HG03432 (cell line): Measurements from ENCODE around the gene MRPS26.
"Not testable (repeated sequence)": the region's sequence is repeated elsewhere in the genome, so short reads cannot be mapped to it uniquely, and the experiment has no call there.

Experiments
- ATAC-seq: cut with Tn5 transposase; IDR thresholded peaks from one replicate; pipeline ENCODE4 v1.9.1; 2021; ENCODE audit warnings: mild to moderate bottlenecking, moderate library complexity; ENCODE audit not compliant: unreplicated experiment

Gene MRPS26

DNA sequence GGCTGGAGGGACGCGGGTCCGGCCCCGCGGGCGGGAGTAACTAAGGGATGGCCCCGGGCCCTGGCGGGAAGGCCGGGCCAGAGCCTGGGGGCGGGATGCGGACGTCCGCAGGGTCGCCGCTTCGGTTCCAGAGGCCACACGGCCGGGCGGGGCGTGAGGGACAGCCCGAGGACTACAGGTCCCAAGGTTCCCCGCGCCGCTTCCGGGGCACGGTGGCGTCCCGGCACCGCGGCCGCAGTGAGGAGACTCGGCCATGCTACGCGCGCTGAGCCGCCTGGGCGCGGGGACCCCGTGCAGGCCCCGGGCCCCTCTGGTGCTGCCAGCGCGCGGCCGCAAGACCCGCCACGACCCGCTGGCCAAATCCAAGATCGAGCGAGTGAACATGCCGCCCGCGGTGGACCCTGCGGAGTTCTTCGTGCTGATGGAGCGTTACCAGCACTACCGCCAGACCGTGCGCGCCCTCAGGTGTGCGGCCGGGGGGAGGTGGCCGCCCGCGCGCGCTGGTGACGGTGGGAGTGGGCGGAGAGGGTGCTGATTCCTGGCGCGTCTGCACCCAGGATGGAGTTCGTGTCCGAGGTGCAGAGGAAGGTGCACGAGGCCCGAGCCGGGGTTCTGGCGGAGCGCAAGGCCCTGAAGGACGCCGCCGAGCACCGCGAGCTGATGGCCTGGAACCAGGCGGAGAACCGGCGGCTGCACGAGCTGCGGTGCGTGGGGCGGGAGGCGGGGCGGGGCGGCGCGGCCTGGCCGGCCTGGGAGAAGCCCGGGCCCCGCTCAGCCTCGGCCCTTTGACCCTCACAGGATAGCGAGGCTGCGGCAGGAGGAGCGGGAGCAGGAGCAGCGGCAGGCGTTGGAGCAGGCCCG lies at the start of gene MRPS26:
TSS of gene MRPS26 (plus strand) at position 237 of the 861 bp plus-strand sequence. CDS start at position 254, 17 bp downstream.
- peak; percentile 94 for ATAC-seq

- no peak for ATAC-seq
Observed at GRCh38 chr20:2998728-2999127, 47.1 kb upstream of the MRPS26 start.

- no peak for ATAC-seq
Observed at GRCh38 chr20:3000852-3001523, 44.9 kb upstream of the MRPS26 start.

DNA sequence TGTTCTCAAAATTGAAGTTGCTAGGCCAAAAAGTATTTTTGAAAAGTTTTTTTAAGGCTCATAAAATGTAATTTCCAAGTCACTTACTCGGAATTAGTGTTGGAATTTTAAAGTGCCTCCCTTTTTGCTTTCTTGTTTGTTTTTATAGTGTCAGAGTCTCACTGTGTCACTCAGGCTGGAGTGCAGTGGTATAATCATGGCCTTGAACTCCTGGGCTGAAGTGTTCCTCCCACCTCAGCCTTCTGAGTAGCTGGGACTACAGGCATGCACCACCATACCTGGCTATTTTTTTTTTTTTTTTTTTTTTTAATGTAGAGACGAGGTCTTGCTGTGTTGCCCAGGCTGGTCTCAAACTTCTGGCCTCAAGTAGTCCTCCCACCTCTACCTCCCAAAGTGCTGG lies 42.4 kb upstream of the MRPS26 start:
- no peak for ATAC-seq

DNA sequence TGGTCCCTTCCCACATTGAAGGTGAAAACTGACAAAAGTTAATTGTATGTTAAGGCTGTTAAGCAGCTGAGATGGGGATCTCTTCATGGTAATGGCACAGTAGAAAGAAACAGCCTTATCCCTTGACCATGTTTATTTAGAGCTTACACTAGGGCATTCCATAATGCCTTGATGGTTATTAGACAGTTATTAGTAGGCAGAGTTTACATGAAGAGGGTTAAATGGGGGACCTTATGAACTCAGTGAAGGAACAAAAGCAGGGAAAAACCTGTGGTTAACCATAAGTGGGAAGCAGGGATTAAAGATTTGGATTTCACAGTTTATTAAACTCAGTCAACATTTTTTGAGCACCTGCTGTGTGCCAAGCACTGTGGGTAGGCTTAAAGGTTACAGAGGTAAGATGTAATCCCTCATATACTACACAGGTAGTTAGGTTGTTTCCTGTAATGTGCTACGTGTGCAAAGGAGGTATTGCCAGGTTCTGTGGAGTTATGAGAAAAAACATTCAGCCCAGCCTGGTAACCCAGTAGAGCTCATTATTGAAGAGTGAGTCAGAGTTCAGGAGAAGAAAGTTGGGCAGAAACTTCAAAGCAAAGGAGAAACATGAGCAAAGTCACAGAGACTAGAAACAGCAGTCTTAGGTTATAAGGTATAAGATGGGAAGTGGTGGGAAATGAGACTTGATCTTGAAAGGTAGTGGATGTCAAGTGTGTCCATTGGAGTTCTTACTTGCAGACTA lies 34.7 kb upstream of the MRPS26 start:
- no peak for ATAC-seq

- ATAC-seq, result no peak
Observed at GRCh38 chr20:3011752-3012151, 34.1 kb upstream of the MRPS26 start.

DNA sequence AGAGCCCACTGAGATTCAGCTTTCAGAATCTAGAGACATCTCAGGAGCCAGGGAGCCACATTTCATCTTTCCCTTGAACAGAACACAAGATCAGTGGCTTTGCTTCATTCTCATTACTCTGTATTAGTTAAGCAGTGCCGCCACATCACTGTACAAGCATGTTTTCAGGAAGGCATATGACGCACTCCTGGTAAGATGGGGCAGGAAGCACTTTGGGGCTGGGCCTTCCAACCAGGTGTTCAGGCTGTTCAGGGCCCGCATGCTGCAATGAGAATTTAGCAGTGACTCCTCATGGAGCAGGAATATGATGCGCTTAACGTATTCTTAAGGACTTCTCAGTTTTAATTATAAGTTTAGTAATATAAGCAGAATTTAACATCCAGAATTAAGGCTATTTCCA lies 32.1 kb upstream of the MRPS26 start:
- no peak for ATAC-seq

DNA sequence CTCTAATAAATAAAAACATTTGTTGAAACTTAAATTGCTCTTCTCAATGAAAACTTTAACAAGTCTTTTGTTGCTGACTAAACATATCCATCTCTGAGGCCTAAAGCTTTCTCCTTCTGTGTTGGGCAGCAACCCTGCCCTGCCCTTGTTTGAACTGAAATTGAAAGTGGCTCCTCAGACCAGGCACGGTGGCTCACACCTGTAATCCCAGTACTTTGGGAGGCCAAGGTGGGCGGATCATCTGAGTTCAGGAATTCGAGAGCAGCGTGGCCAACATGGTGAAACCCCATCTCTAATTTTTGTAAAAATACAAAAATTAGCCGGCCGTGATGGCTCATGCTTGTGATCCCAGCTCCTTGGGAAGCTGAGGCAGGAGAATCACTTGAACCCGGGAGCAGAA lies 31.7 kb upstream of the MRPS26 start:
- ATAC-seq, result no peak

DNA sequence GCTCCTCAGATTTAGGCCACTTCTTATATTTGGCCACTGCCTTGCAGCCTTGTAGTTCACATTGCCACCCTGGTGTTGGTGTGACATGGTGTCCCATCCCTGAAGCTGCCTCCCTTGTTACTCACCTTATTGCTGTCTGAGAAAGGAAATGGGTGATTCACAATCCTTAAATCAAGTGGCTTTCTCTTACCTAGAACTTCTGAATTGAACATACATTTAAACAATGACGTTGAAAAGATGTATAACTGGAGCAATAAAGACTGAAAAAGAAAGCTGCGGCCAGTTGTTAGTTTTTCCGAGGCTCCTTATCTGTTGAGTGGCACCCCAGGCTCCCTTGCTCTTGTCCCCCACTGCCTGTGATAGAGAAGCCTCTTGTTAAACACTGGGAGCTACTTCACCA lies 31.2 kb upstream of the MRPS26 start:
- no peak for ATAC-seq

GRCh38 chr20:3015302-3015701 lies 30.6 kb upstream of the MRPS26 start:
- ATAC-seq, result not testable (repeated sequence)

DNA sequence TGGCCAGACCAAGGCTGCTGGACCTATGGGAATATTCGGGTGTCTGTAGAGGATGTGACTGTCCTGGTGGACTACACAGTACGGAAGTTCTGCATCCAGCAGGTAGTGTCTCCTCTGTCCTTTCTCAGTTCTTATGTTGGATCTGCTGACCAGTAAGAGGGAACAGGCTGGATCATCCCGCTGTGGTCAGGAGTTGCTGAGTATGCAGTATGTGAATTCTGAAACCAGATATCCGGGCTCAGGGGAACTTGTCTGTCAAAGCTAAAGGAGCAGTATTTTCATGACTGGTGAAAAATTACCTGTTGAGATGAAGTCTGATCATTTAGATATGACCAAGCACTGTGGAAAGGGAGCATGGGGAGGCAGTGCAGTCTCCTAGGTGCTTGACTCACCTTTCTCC lies 24.5 kb upstream of the MRPS26 start:
- ATAC-seq, result no peak

GRCh38 chr20:3021777-3022176 lies 24.1 kb upstream of the MRPS26 start:
- no peak for ATAC-seq

DNA sequence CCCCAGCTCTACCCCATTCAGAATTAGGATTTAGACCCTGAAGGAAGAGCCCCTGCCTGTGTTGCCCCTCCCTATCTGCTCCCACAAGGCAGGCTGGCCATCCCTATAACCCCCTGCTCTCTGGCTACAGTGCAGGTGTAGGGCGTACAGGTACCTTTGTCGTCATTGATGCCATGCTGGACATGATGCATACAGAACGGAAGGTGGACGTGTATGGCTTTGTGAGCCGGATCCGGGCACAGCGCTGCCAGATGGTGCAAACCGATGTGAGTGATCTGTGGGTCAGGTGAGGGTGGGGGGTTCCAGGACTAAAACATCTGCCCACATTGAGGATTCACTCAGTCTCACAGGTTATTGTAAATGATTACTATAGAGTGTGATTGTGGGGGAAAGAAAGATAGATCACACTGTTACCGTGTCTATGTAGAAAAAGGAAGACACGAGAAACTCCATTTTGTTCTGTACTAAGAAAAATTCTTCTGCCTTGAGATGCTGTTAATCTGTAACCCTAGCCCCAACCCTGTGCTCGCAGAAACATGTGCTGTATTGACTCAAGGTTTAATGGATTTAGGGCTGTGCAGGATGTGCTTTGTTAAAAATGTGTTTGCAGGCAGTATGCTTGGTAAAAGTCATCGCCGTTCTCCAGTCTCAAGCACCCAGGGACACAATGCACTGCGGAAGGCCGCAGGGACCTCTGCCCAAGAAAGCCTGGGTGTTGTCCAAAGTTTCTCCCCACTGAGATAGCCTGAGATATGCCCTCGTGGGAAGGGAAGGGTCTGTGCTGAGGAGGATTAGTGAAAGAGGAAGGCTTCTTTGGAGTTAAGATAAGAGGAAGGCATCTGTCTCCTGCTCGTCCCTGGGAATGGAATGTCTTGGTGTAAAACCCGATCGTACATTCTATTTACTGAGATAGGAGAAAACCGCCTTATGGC lies 23.0 kb upstream of the MRPS26 start:
- not testable (repeated sequence) for ATAC-seq

- ATAC-seq, result no peak
Observed at GRCh38 chr20:3027987-3028386, 17.9 kb upstream of the MRPS26 start.

DNA sequence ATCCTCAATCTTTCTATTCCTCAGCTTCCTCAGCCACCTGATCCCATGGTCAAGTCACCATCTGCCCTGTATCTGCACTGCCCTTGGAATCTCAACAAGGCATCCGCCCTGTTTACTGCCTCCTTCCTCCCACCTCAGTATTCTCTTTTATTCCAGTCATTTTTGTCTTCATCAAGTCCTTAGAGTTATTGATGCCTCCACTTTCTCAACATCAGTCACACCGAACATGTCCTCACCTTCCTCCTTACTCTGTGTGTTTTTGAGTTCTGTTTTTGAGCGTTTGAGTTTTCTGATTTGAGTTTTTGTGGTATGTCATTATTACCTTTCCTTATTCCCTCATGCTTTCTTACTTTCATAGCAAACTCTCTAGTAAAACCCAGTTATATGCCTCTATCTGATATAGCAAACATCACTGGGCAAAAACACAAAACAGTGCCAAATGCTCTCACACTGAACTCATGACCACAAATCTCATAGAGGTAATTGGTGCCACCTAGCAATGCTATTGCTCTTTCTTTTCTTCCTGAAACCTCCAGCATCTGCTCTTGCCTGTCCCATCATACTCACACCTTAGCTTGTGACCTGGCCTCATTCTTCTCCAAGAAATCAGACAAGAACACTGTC lies 14.2 kb upstream of the MRPS26 start:
- ATAC-seq, result no peak

DNA sequence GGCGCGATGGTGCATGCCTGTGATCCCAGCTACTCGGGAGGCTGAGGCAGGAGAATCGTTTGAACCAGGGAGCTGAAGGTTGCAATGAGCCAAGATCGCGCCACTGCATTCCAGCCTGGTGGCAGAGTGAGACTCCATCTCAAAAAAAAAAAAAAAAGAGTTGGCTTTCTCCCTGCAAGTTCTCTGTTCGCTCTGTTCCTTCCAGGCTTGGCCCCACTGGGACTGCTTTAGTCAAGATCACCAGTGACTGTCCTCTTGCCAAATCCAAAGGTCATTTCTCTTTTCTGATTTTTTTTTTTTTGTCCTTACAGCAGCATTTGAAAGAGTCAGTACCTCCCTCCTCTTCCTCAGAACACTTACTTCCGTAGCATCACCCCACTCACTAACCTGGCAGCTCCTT lies 13.2 kb upstream of the MRPS26 start:
- no peak for ATAC-seq

DNA sequence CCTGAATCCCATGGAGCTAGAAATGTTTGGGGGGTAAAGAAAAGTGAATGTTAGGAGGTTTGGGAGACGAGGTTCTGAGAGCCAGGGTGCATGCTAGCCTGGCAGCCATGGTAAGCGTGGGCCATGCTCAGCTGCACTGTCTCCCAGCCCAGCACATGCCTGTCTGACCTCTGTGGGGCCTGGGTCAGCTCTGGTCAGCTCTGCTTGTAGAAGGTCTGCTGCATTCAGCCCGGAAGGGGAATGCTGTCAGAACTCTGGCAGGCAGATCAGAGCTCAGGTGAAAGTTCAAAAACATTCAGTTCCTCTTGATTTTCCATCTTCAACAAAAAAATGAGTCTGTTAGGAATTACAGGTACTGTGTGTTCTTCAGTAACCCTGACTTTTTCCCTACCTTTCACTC lies 8.2 kb upstream of the MRPS26 start:
- ATAC-seq, result no peak

DNA sequence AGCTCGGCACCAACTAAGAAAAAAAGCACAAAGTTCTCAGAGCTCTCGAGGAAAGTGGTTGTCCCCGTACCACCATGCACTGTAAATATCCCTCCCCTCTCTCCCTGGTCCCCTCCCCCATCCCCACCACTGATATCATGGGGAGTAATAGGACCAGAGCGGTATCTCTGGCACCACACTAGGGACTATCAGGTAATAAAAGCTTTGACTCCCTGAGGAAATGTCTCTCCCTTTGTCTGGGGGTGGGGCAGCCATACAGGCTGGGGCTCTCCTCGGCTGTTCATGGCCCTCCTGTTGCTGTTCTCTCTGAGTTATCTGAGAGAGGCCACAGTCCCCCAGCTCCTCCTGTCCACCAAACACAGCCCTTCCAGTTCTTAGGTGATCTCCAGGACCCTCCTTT lies 7.4 kb upstream of the MRPS26 start:
- no peak for ATAC-seq

DNA sequence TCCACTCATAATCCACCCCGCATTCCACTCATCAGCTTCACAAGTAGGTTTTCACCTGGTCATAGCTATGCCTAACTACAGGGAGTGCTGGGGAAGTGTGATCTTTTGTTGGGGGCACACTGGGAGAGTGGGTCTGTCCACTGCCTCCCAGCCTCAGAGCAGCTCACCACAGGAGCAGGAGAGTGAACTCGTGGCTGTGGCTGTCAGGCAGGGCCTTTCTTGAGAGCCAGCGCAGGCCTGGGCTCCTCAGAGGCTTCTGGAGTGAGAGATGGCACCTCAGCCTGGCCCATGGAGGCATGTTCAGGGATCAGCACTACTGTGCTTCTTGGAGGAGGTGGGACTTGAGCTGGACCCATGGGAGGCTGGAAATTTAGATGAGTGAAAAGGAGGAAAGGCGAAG lies 6.4 kb upstream of the MRPS26 start:
- ATAC-seq, result no peak

DNA sequence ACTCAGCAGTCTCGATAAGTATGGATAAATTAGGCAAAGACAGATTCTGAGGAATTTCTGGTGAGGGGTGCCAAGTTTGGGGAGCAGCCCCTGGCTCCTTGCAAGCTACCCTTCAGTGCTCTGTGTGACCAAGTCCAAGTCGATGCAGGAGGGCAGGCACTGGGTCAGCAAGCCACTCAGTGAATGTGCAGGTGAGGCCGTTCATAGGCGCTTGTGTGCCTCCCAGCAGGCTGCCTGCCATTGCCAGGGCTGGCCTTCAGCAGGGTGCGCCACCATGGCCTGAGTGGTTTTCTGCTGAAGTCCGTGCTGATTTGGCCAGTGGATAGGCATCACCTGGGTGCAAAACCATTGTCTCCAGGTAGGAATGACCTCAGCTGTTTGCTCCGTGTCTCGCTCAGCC lies 5.8 kb upstream of the MRPS26 start:
- no peak for ATAC-seq
